Loucy (cell line): ENCODE results near the gene SLC2A11.

Experiments used
- CTCF ChIP-seq: fragments of 200-600 bp; sonication (generic); conservative IDR thresholded peaks from 2 replicates; pipeline ENCODE4 v1.5.1; 2014; ENCODE audit warnings: mild to moderate bottlenecking, antibody characterized with exemption, low read length
- EZH2phosphoT487 ChIP-seq: fragments of 200-600 bp; IDR thresholded peaks from 2 replicates; pipeline ENCODE4 v1.6.1; 2018; ENCODE audit warnings: antibody characterized with exemption, mild to moderate bottlenecking, moderate library complexity, borderline replicate concordance

- TF ChIP-seq CTCF = no peak
- no peak for TF ChIP-seq EZH2phosphoT487
Observed at GRCh38 chr22:23827351-23827995, 30.2 kb upstream of the SLC2A11 start.
